B cell (primary cell): Measurements from ENCODE around the gene TECTA. TPM values are rescaled to one million over a fixed set of nuclear protein-coding genes. Genes with fewer than 3 reads are reported as not detected.

Source experiments
- ATAC-seq: fragments of 200-7000 bp; cut with Tn5 transposase; one replicate; pipeline ENCODE4 v1.10.0; 2021; ENCODE audit warnings: low read depth, mild to moderate bottlenecking, moderate number of reproducible peaks, moderate library complexity
- CTCF ChIA-PET: fragments of 350-600 bp; sonication (Branson Sonifier 250); formaldehyde crosslinking; loops from one replicate; lab custom pipeline; 2021; ENCODE audit warnings: antibody characterized with exemption, inconsistent platforms; lab: Charles Lee
- POLR2A ChIA-PET: fragments of 350-600 bp; sonication (Branson Sonifier 250); formaldehyde crosslinking; loops from one replicate; lab custom pipeline; 2021; ENCODE audit warnings: antibody characterized with exemption; lab: Charles Lee
- DNase-seq: peaks from one replicate; pipeline ENCODE4 v3.0.0; 2013
- H2AFZ ChIP-seq: 2 replicates; pipeline ENCODE4 v1.6.1; 2012; ENCODE audit warnings: mild to moderate bottlenecking, low read depth, low read length; ENCODE audit not compliant: insufficient read depth, poor library complexity, severe bottlenecking
- H3K27ac ChIP-seq, 2 donors: 1 replicate in 1 of 2; 2 replicates in 1 of 2; pipeline ENCODE4 v1.5.1; 2012 to 2013; ENCODE audit warnings: low read length in 2 of 2, mild to moderate bottlenecking in 2 of 2, moderate library complexity in 1 of 2
- H3K27me3 ChIP-seq, 4 experiments: fragments of 200-600 bp in 1 of 4; sonication (generic) in 1 of 4; replicated peaks in 1 of 4; 1 replicate in 2 of 4; 2 replicates in 2 of 4; pipeline versions ENCODE4 v1.6.1 to v1.7.0; 2013 to 2016; ENCODE audit warnings: low read length in 3 of 4, mild to moderate bottlenecking in 2 of 4, mixed read lengths in 1 of 4, moderate library complexity in 1 of 4; ENCODE audit not compliant: insufficient read depth in 4 of 4, control insufficient read depth in 3 of 4; ENCODE audit errors: control extremely low read depth in 1 of 4
- H3K36me3 ChIP-seq, 2 experiments: replicated peaks in 1 of 2; 1 replicate in 1 of 2; 2 replicates in 1 of 2; pipeline versions ENCODE4 v1.6.1 to v1.7.1; 2013; ENCODE audit warnings: low read length in 1 of 2; ENCODE audit not compliant: insufficient read depth in 2 of 2, control insufficient read depth in 1 of 2; ENCODE audit errors: control extremely low read depth in 1 of 2, extremely low read depth in 1 of 2
- H3K4me1 ChIP-seq, 2 donors: fragments of 200-600 bp in 1 of 2; sonication (generic) in 1 of 2; 1 replicate in 1 of 2; 2 replicates in 1 of 2; pipeline versions ENCODE4 v1.5.1 to v1.6.1; 2013 to 2017; ENCODE audit warnings: low read length in 2 of 2; ENCODE audit not compliant: control insufficient read depth in 2 of 2, insufficient read depth in 2 of 2
- H3K4me2 ChIP-seq: replicated peaks from 2 replicates; pipeline ENCODE3; 2012; ENCODE audit warnings: mild to moderate bottlenecking, low read depth, low read length; ENCODE audit not compliant: poor library complexity, severe bottlenecking
- H3K4me3 ChIP-seq, 5 experiments: fragments of 200-600 bp in 1 of 5; sonication (generic) in 1 of 5; 1 replicate in 3 of 5; 2 replicates in 2 of 5; pipeline versions ENCODE4 v1.5.1 to v1.7.0; 2011 to 2016; ENCODE audit warnings: low read length in 4 of 5, mild to moderate bottlenecking in 4 of 5, low read depth in 2 of 5, control low read depth in 1 of 5, moderate library complexity in 1 of 5; ENCODE audit not compliant: insufficient read depth in 1 of 5; ENCODE audit errors: control extremely low read depth in 1 of 5, extremely low read depth in 1 of 5
- H3K79me2 ChIP-seq: fragments of 200-600 bp; sonication (generic); one replicate; pipeline ENCODE4 v1.6.0; 2016; ENCODE audit warnings: low read length; ENCODE audit not compliant: control insufficient read depth, insufficient read depth
- H3K9ac ChIP-seq: fragments of 200-600 bp; sonication (generic); 2 replicates; pipeline ENCODE4 v1.6.1; 2017; ENCODE audit warnings: mild to moderate bottlenecking, low read length, moderate library complexity
- H3K9me3 ChIP-seq, 3 donors: one replicate each; pipeline versions ENCODE4 v1.6.1 to v1.7.1; 2013; ENCODE audit warnings: low read length in 2 of 3; ENCODE audit not compliant: control insufficient read depth in 2 of 3, insufficient read depth in 1 of 3; ENCODE audit errors: control extremely low read depth in 1 of 3
- H4K20me1 ChIP-seq: 2 replicates; pipeline ENCODE4 v1.6.0; 2012; ENCODE audit warnings: mild to moderate bottlenecking, low read length; ENCODE audit not compliant: insufficient read depth, control insufficient read depth, poor library complexity, severe bottlenecking
- H3K27ac Mint-ChIP-seq: one replicate; pipeline ENCODE4 v1.8.0; 2021; ENCODE audit warnings: mixed read lengths
- H3K27me3 Mint-ChIP-seq: one replicate; pipeline ENCODE4 v1.8.0; 2021; ENCODE audit warnings: mixed read lengths
- H3K4me1 Mint-ChIP-seq: one replicate; pipeline ENCODE4 v1.8.0; 2021; ENCODE audit warnings: mixed read lengths
- H3K4me3 Mint-ChIP-seq: one replicate; pipeline ENCODE4 v1.8.0; 2021; ENCODE audit warnings: mixed read lengths
- H3K9me3 Mint-ChIP-seq: one replicate; pipeline ENCODE4 v1.8.0; 2022; ENCODE audit warnings: mixed read lengths; ENCODE audit not compliant: insufficient read depth
- EZH2 ChIP-seq: IDR thresholded peaks from 2 replicates; pipeline ENCODE4 v1.6.1; 2012; ENCODE audit warnings: borderline replicate concordance, low read depth, mild to moderate bottlenecking, moderate library complexity, low read length; ENCODE audit not compliant: insufficient read depth, poor library complexity, severe bottlenecking
- WGBS: methylation state at CpG from one replicate; pipeline ENCODE4 v1.1.5; 2013; ENCODE audit warnings: missing lambda C conversion rate; ENCODE audit not compliant: insufficient coverage; 5-methylcytosine and 5-hydroxymethylcytosine counted together
- intact Hi-C: fragments of 100-400 bp; cut with micrococcal nuclease; formaldehyde crosslinking; loops from one replicate; pipeline ENCODE4 v1.10.0; 2022
- polyA plus RNA-seq: library from polyadenylated mRNA; depleted of rRNA; stranded (reverse); fragments of >200 nt; gene quantifications from 2 replicates; pipeline ENCODE4 v1.2.3, GENCODE V29; 2012
- total RNA-seq, 2 donors: library from RNA; stranded (reverse); fragments of 120-200 nt in 1 of 2; gene quantifications; 1 replicate in 1 of 2; 2 replicates in 1 of 2; pipeline versions ENCODE4 v1.2.3 to v1.2.4, GENCODE V29; 2013 to 2022
- TF ChIP-seq, protein P1 (sequence below): fragments of 200-600 bp; IDR thresholded peaks from one replicate; pipeline ENCODE4 v1.8.0; 2022; ENCODE audit warnings: antibody characterized with exemption, mild to moderate bottlenecking

TECTA gene
- total and polyA plus RNA-seq, 2 donors (not counting 1 experiment from before 2014, with no cell fraction given), result 0.47 to 0.51 TPM

GRCh38 chr11:121108413-121108812 lies 7.4 kb downstream of the TECTA start:
- no peak overlapping the region for H2AFZ ChIP-seq
- TF ChIP-seq EZH2, result no peak
- TF ChIP-seq, protein P1, sequence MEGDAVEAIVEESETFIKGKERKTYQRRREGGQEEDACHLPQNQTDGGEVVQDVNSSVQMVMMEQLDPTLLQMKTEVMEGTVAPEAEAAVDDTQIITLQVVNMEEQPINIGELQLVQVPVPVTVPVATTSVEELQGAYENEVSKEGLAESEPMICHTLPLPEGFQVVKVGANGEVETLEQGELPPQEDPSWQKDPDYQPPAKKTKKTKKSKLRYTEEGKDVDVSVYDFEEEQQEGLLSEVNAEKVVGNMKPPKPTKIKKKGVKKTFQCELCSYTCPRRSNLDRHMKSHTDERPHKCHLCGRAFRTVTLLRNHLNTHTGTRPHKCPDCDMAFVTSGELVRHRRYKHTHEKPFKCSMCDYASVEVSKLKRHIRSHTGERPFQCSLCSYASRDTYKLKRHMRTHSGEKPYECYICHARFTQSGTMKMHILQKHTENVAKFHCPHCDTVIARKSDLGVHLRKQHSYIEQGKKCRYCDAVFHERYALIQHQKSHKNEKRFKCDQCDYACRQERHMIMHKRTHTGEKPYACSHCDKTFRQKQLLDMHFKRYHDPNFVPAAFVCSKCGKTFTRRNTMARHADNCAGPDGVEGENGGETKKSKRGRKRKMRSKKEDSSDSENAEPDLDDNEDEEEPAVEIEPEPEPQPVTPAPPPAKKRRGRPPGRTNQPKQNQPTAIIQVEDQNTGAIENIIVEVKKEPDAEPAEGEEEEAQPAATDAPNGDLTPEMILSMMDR, result no peak
- ChIA-PET POLR2A (no interaction called here), CTCF (no interaction called here)
- H4K20me1 ChIP-seq, result no peaks in the 10 kb centered on the region
- H3K27me3 ChIP-seq, result peaks cover 0 to 14% (median 3%) of the 10 kb centered on the region in 4 experiments
- Mint-ChIP-seq H3K4me3 (no peak overlapping the region), H3K27ac (no peak overlapping the region), H3K4me1 (no peaks in the 10 kb centered on the region), H3K27me3 (peaks cover 24% of the 10 kb centered on the region), H3K9me3 (no peaks in the 10 kb centered on the region)
- whole genome bisulfite sequencing, result 91% methylated on average over 1 of the region's 1 CpG
- no peak overlapping the region for H3K27ac ChIP-seq
- H3K4me2 ChIP-seq, result no peak overlapping the region
- no peak overlapping the region for H3K9ac ChIP-seq
- no peak for DNase-seq
- intact Hi-C loops, result no loop called here
- no peaks in the 10 kb centered on the region for H3K4me1 ChIP-seq
- no peak overlapping the region for H3K4me3 ChIP-seq
- H3K9me3 ChIP-seq, result no peaks in the 10 kb centered on the region
- no peak for ATAC-seq
- H3K79me2 ChIP-seq, result no peaks in the 10 kb centered on the region
- H3K36me3 ChIP-seq, result no peaks in the 10 kb centered on the region

DNA sequence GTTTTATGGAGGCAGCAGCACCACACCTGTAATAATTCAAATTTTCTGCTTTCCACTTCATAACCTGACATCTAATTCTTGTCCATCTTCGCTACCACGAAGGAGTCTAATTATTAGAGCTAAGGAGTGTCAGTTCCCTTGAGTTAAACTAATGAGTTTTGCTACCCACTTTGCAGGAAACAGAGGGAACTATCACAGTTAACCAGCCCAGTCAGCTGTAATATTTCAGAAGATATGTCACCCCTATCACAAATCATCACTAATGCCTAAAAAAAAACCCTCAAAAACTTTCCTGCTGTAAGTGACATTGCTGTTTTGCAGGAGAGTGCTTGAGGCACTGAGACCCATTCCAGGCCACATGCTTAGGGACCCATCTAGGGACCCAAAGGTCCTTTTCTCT lies 8.4 kb downstream of the TECTA start:
- Histone ChIP-seq H3K27ac (no peak overlapping the region), H3K4me3 (no peak overlapping the region), H4K20me1 (no peaks in the 10 kb centered on the region), H3K9ac (no peak overlapping the region), H3K27me3 (peaks cover 0 to 16% (median 3%) of the 10 kb centered on the region in 4 experiments), H3K79me2 (no peaks in the 10 kb centered on the region), H2AFZ (no peak overlapping the region), H3K36me3 (no peaks in the 10 kb centered on the region), H3K9me3 (no peaks in the 10 kb centered on the region), H3K4me1 (no peaks in the 10 kb centered on the region), H3K4me2 (no peak overlapping the region)
- Mint-ChIP-seq H3K27ac (no peak overlapping the region), H3K9me3 (no peaks in the 10 kb centered on the region), H3K4me1 (no peaks in the 10 kb centered on the region), H3K4me3 (no peak overlapping the region), H3K27me3 (peaks cover 31% of the 10 kb centered on the region)
- no peak for DNase-seq
- intact Hi-C loops, result no loop called here
- TF ChIP-seq, protein P1, result no peak
- no peak for TF ChIP-seq EZH2
- no CpG with 5 or more reads among the region's 2 CpGs for WGBS
- POLR2A ChIA-PET, result no interaction called here
- no peak for ATAC-seq
- CTCF ChIA-PET, result no interaction called here
